ENCODE data around the gene CNNM2. TPM values are rescaled to one million over a fixed set of nuclear protein-coding genes. Genes with fewer than 3 reads are reported as not detected.
A peak's percentile ranks its signal among the peaks of the same experiment; 100 is the strongest.

The CNNM2 gene
- total RNA-seq, 1 experiment from 2014 or later = 23.5 TPM

GRCh38 chr10:103054621-103055020 lies 136.5 kb downstream of the CNNM2 start:
- Mint-ChIP-seq H3K36me3 (peaks cover 10% of the 10 kb centered on the region), H3K27me3 (ENCODE audit: low read depth) (no peaks in the 10 kb centered on the region), H3K27ac (peak overlapping the region; percentile 39; the same call in 1 of the 2 replicates), H3K4me1 (peaks cover 8% of the 10 kb centered on the region), H3K9me3 (no peaks in the 10 kb centered on the region), H3K4me3 (no peak overlapping the region)
- ChIA-PET POLR2A (no interaction called here), CTCF (interaction anchor here (0.9 to 1.9 kb wide), 3 partner anchors 137 to 219 kb away, joined by 3 to 5 read pairs (median 3); no protein-coding TSS in a partner anchor)
- DNase-seq (ENCODE audit: low spot score) (no peak), ATAC-seq (no peak)
- TF ChIP-seq EMX1 (CRISPR knock-in tag; IDR thresholded peaks at IDR 0.05) (no peak), ZMAT4 (CRISPR knock-in tag; IDR thresholded peaks at IDR 0.05) (no peak), MYBL2 (CRISPR knock-in tag; IDR thresholded peaks at IDR 0.05) (no peak), CREM (CRISPR knock-in tag; IDR thresholded peaks at IDR 0.05) (no peak), MLX (CRISPR knock-in tag; IDR thresholded peaks at IDR 0.05) (no peak), RELA (CRISPR knock-in tag; IDR thresholded peaks at IDR 0.05; ENCODE audit: borderline replicate concordance) (no peak), ZSCAN18 (CRISPR knock-in tag; IDR thresholded peaks at IDR 0.05) (no peak), ZNF121 (CRISPR knock-in tag; IDR thresholded peaks at IDR 0.05) (no peak), ZBTB21 (CRISPR knock-in tag; IDR thresholded peaks at IDR 0.05; ENCODE audit: borderline replicate concordance) (no peak), SMAD4 (CRISPR knock-in tag; IDR thresholded peaks at IDR 0.05) (no peak), KAT7 (CRISPR knock-in tag; IDR thresholded peaks at IDR 0.05; ENCODE audit: borderline replicate concordance) (no peak), PRRX2 (CRISPR knock-in tag; IDR thresholded peaks at IDR 0.05) (no peak), CBFB (CRISPR knock-in tag; IDR thresholded peaks at IDR 0.05; ENCODE audit: low read depth) (no peak), FOXP1 (CRISPR knock-in tag; IDR thresholded peaks at IDR 0.05; ENCODE audit: borderline replicate concordance) (no peak), NR2C2 (CRISPR knock-in tag; IDR thresholded peaks at IDR 0.05) (no peak)
- TF ChIP-seq, protein P1, sequence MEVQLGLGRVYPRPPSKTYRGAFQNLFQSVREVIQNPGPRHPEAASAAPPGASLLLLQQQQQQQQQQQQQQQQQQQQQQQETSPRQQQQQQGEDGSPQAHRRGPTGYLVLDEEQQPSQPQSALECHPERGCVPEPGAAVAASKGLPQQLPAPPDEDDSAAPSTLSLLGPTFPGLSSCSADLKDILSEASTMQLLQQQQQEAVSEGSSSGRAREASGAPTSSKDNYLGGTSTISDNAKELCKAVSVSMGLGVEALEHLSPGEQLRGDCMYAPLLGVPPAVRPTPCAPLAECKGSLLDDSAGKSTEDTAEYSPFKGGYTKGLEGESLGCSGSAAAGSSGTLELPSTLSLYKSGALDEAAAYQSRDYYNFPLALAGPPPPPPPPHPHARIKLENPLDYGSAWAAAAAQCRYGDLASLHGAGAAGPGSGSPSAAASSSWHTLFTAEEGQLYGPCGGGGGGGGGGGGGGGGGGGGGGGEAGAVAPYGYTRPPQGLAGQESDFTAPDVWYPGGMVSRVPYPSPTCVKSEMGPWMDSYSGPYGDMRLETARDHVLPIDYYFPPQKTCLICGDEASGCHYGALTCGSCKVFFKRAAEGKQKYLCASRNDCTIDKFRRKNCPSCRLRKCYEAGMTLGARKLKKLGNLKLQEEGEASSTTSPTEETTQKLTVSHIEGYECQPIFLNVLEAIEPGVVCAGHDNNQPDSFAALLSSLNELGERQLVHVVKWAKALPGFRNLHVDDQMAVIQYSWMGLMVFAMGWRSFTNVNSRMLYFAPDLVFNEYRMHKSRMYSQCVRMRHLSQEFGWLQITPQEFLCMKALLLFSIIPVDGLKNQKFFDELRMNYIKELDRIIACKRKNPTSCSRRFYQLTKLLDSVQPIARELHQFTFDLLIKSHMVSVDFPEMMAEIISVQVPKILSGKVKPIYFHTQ (CRISPR knock-in tag; IDR thresholded peaks at IDR 0.05) = no peak
- TF ChIP-seq, protein P2, sequence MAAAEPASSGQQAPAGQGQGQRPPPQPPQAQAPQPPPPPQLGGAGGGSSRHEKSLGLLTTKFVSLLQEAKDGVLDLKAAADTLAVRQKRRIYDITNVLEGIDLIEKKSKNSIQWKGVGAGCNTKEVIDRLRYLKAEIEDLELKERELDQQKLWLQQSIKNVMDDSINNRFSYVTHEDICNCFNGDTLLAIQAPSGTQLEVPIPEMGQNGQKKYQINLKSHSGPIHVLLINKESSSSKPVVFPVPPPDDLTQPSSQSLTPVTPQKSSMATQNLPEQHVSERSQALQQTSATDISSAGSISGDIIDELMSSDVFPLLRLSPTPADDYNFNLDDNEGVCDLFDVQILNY (CRISPR knock-in tag; IDR thresholded peaks at IDR 0.05) = no peak
- TF ChIP-seq, protein P3, sequence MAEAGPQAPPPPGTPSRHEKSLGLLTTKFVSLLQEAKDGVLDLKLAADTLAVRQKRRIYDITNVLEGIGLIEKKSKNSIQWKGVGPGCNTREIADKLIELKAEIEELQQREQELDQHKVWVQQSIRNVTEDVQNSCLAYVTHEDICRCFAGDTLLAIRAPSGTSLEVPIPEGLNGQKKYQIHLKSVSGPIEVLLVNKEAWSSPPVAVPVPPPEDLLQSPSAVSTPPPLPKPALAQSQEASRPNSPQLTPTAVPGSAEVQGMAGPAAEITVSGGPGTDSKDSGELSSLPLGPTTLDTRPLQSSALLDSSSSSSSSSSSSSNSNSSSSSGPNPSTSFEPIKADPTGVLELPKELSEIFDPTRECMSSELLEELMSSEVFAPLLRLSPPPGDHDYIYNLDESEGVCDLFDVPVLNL (CRISPR knock-in tag; IDR thresholded peaks at IDR 0.05; ENCODE audit: borderline replicate concordance, low read depth) = no peak
- TF ChIP-seq, protein P4, sequence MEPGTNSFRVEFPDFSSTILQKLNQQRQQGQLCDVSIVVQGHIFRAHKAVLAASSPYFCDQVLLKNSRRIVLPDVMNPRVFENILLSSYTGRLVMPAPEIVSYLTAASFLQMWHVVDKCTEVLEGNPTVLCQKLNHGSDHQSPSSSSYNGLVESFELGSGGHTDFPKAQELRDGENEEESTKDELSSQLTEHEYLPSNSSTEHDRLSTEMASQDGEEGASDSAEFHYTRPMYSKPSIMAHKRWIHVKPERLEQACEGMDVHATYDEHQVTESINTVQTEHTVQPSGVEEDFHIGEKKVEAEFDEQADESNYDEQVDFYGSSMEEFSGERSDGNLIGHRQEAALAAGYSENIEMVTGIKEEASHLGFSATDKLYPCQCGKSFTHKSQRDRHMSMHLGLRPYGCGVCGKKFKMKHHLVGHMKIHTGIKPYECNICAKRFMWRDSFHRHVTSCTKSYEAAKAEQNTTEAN (CRISPR knock-in tag; IDR thresholded peaks at IDR 0.05) = no peak
- TF ChIP-seq, protein P5, sequence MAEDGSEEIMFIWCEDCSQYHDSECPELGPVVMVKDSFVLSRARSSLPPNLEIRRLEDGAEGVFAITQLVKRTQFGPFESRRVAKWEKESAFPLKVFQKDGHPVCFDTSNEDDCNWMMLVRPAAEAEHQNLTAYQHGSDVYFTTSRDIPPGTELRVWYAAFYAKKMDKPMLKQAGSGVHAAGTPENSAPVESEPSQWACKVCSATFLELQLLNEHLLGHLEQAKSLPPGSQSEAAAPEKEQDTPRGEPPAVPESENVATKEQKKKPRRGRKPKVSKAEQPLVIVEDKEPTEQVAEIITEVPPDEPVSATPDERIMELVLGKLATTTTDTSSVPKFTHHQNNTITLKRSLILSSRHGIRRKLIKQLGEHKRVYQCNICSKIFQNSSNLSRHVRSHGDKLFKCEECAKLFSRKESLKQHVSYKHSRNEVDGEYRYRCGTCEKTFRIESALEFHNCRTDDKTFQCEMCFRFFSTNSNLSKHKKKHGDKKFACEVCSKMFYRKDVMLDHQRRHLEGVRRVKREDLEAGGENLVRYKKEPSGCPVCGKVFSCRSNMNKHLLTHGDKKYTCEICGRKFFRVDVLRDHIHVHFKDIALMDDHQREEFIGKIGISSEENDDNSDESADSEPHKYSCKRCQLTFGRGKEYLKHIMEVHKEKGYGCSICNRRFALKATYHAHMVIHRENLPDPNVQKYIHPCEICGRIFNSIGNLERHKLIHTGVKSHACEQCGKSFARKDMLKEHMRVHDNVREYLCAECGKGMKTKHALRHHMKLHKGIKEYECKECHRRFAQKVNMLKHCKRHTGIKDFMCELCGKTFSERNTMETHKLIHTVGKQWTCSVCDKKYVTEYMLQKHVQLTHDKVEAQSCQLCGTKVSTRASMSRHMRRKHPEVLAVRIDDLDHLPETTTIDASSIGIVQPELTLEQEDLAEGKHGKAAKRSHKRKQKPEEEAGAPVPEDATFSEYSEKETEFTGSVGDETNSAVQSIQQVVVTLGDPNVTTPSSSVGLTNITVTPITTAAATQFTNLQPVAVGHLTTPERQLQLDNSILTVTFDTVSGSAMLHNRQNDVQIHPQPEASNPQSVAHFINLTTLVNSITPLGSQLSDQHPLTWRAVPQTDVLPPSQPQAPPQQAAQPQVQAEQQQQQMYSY (CRISPR knock-in tag; IDR thresholded peaks at IDR 0.05) = no peak

Measured in WTC11 (cell line).